Measurements from ENCODE around the gene MLLT10. TPM values are rescaled to one million over a fixed set of nuclear protein-coding genes. Genes with fewer than 3 reads are reported as not detected.

Gene MLLT10
- total and polyA plus RNA-seq, 9 donors = 23.6 to 55.1 (median 36.8) TPM

- Histone ChIP-seq H3K36me3 (no peaks in the 10 kb centered on the region), H3K4me3 (peak overlapping the region; percentile 48), H3K4me1 (ENCODE audit: insufficient read depth) (peaks cover 8% of the 10 kb centered on the region), H3K27ac (peak overlapping the region; percentile 81 to 90), H3K9me3 (no peaks in the 10 kb centered on the region), H3K27me3 (no peaks in the 10 kb centered on the region)
- TF ChIP-seq EP300 (IDR thresholded peaks at IDR 0.05) = no peak
- TF ChIP-seq CTCF (IDR thresholded peaks at IDR 0.05) = no peak
- intact Hi-C loops (cut with DNase I) = loop anchor here in 1 of 4 donors (10.0 kb wide), 1 partner anchor 805 kb away; the partner anchor contains the start of gene BMI1
- no peak for DNase-seq
- WGBS, 3 donors = 4 to 9% (median 8%) methylated on average over 11 of the region's 11 CpGs
Measured at GRCh38 chr10:21519397-21519933, 14.6 kb upstream of the MLLT10 start.

GRCh38 chr10:21519941-21520436 is 14.0 kb upstream of the MLLT10 start:
- no peaks in the 10 kb centered on the region for H3K27me3 ChIP-seq
- WGBS, 3 donors = 2 to 4% (median 4%) methylated on average over 12 of the region's 12 CpGs
- DNase-seq = no peak
- peaks cover 7% of the 10 kb centered on the region for H3K4me1 ChIP-seq (ENCODE audit: insufficient read depth)
- H3K36me3 ChIP-seq = no peaks in the 10 kb centered on the region
- H3K4me3 ChIP-seq = peak overlapping the region; percentile 48
- peak overlapping the region; percentile 81 to 90 for H3K27ac ChIP-seq
- no peaks in the 10 kb centered on the region for H3K9me3 ChIP-seq
- intact Hi-C loops (cut with DNase I) = loop anchor here in 1 of 4 donors (10.0 kb wide), 1 partner anchor 805 kb away; the partner anchor contains the start of gene BMI1
- no peak for TF ChIP-seq POLR2A (IDR thresholded peaks at IDR 0.05)
- TF ChIP-seq EP300 (IDR thresholded peaks at IDR 0.05) = no peak
- TF ChIP-seq CTCF (IDR thresholded peaks at IDR 0.05) = no peak

- no peak for DNase-seq
- peak overlapping the region; percentile 81 to 90 for H3K27ac ChIP-seq
- no peaks in the 10 kb centered on the region for H3K27me3 ChIP-seq
- H3K4me1 ChIP-seq (ENCODE audit: insufficient read depth) = peaks cover 5% of the 10 kb centered on the region
- peak overlapping the region; percentile 48 for H3K4me3 ChIP-seq
- no peak for TF ChIP-seq EP300 (IDR thresholded peaks at IDR 0.05)
- TF ChIP-seq POLR2A (IDR thresholded peaks at IDR 0.05) = no peak
- no peak for TF ChIP-seq CTCF (IDR thresholded peaks at IDR 0.05)
- intact Hi-C loops (cut with DNase I) = no loop called here
- H3K36me3 ChIP-seq = no peaks in the 10 kb centered on the region
- no peaks in the 10 kb centered on the region for H3K9me3 ChIP-seq
Measured at GRCh38 chr10:21520509-21520908, 13.5 kb upstream of the MLLT10 start.

- Histone ChIP-seq H3K36me3 (no peaks in the 10 kb centered on the region), H3K27me3 (no peaks in the 10 kb centered on the region), H3K4me3 (no peak overlapping the region), H3K4me1 (ENCODE audit: insufficient read depth) (peaks cover 5% of the 10 kb centered on the region), H3K9me3 (no peaks in the 10 kb centered on the region), H3K27ac (peak overlapping the region in 1 of 2 donors; percentile 90)
- 65 to 71% (median 69%) methylated on average over 8 of the region's 8 CpGs for WGBS, 3 donors
- intact Hi-C loops (cut with DNase I) = no loop called here
- TF ChIP-seq POLR2A (IDR thresholded peaks at IDR 0.05) = no peak
- no peak for TF ChIP-seq EP300 (IDR thresholded peaks at IDR 0.05)
- TF ChIP-seq CTCF (IDR thresholded peaks at IDR 0.05) = no peak
- DNase-seq = no peak
Measured at GRCh38 chr10:21520949-21521348, 13.1 kb upstream of the MLLT10 start.

All from ovary (tissue), 9 donors.